GM21786 (cell line): ENCODE measurements around the gene NPM1.

Experiments
- ATAC-seq: cut with Tn5 transposase; IDR thresholded peaks from one replicate; pipeline ENCODE4 v1.9.1; 2021; ENCODE audit not compliant: unreplicated experiment

The NPM1 gene

DNA sequence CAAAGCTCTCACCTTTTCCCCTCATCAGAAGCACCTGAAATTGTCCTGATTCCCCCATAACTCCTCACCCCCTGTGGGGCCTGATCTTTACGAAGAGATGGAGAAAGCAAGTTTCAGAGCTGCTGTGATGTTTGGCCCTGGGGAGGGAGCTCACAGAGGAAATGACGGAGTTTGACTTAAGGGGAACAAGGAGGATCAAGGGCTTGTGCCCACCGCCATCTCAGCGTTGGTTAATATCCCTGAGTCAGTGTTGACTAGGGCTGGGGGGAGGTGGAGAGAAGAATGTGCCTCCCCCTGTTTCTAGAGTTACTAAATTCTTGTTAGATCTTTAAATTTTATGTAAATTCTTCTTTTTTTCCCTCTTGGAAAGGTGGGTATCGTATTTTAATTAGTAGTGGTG lies 59.6 kb downstream of the NPM1 start:
- ATAC-seq, result no peak

DNA sequence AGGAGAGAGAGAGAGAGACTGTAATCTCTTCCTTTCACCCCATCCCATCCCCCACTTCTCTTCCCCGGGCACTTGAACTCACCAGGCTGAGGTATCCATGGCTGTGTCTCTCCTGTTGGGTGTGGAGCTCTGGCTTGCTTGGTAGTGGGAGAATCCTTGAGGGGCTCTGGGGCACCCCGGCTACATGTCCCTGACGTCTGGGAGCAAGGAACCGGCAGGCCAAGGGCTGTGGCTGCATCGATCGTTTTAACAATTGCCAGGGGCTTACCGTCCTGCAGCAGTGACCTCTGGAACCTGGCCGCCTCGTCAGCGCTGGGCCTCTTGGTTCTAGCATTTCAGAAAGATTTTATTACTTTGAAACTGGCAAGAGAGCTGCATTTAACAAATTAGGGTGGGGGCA lies 61.8 kb downstream of the NPM1 start:
- ATAC-seq, result no peak

DNA sequence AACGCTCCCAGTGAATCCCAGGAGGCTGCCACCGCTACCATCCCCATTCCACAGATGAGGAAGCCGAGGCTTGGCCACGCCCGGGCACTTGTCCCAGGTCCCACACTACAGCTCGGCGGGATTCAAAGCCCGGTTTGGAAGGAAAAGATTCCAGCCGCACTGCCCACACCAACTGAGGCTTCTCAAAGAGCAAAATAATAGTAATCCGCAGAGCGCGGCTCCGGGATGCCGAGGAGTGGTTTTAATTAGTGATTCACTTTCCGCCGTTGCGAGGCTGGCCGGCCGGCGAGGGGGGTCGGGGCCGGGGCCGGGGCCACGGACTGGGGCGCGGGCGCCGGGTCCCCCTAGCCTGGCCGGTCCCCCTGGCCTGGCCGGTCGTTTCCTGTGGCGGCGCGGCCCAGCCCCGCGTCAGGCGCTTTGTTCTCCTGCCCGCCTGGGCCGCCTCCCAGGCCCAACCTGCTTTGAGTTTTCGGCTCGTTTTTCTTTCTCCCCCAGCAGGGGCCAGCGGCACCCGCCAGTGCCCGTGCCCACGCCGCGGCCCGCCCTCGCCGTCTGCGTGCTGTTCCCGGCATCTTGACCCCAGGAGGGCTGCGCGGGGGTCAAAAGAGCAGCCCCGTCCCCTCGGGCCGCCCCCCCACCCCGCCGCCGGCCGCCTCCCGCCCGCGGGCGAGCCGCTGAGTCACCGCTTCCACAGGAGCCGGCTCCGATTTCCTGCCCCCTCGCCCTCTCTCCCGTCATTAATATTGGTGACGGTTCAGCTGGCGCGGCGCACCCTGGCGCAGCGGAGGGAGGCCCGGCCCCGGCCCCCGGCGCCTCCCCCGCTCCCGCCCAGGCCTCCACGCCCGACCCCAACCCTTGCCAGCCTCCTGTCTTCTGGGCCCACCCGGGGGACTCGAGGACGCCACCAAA lies 63.0 kb downstream of the NPM1 start:
- ATAC-seq, result no peak

DNA sequence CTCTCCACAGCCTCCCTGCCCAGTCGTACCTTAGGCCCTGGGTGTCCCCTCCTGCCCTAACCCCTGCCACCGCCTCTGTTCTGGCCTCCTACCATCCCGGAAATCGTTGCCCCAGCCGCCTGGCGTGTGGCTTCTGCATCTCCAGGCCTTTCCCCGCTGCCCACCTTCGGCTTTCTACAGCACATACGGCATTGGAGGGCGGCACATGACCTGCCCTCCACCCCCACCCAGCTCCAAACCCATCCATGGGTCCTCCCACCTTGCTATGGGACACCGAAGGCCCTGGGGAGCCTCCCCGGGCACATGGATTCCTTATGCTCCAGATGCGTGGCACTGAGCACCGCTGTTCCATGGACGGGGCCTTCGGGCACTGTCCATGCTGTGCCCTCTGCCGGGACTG lies 63.8 kb downstream of the NPM1 start:
- no peak for ATAC-seq

DNA sequence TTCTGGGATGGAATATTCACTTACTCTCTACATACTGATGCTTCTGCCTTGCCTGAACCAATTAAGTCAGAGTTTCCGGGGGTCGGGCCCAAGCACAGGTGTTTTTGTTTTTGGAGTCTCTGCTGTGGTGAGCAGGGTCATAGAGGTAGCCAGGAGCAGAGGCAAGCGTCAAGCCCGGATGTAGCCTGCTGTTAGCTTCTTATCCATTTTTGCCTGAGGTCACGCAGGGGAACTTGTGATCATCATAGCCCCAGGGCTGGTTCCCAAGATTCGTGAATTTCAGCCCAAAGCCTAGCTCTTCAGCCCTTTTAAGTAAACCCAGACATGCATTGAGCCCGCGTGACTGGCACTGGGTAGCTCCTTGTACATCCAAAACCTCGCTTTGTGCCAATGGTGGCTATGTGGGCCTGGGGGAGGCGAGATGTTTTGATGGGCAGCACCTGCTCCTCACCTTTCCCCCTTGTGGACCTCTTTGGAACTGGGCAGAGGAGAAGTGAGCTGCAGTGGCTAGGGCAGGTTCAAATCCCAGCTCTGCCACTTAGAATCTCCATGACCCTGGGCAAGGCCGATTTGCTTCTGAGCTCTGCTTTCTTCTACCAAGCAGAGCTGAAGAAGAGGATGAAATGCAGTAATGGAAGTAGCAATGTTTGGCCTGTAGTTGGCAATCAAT lies 65.5 kb downstream of the NPM1 start:
- no peak for ATAC-seq

DNA sequence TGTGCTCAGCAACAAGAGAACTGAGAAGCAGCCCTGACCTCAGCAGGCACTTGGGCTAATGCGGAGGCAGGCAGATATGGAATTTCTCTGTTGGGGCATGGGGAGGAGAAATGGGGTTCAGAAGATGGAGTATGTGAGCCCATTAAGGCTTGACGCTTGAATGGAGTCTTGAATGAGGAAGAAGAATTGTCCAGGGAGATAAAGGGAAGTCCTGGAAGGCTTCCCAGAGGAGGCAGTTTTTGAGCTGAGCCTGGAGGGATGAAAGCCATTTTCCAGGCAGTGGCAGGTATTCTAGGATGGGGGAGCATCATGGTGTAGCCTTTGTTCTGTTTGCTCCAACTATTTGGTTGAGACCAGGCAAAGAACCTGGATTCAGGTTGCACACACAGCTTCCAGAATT lies 66.3 kb downstream of the NPM1 start:
- ATAC-seq, result no peak

DNA sequence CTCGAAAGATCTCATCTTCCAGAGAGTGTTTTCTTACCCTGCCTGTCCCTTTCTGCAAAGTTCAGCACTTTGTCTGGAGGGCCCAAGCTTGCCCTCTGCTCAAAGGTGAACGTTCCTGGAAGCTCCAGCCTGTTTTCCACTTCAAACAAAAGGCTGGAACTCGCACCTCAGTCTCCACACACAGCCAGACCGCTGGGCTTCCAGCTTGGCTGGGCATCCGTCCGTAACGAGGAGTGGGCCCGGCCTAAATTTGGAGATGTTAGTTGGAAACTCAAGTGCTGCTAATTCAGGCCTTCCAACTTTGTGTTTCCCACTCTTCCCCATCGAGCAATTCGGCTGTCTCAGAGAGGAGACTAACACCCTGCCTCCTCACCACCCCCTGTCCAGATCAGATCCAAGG lies 66.9 kb downstream of the NPM1 start:
- no peak for ATAC-seq

DNA sequence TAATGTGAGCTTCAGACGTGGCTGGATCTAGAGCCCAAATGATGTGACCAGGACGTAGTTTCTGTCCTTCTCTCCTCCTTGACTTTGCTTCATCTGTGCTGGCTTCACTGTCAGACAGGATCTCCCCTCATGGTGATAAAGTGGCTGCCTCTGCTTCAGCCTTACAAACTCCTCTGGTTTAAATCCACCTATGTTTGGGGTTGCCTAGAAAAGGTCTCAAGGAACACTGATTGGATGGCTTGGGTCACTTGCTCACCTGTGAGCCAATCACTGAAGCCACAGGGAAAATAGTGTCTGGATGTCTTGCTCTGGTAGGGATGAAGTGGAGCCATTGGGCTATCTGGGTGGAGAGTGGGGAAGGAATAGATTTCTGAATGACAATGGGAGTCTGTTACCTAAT lies 67.9 kb downstream of the NPM1 start:
- no peak for ATAC-seq

DNA sequence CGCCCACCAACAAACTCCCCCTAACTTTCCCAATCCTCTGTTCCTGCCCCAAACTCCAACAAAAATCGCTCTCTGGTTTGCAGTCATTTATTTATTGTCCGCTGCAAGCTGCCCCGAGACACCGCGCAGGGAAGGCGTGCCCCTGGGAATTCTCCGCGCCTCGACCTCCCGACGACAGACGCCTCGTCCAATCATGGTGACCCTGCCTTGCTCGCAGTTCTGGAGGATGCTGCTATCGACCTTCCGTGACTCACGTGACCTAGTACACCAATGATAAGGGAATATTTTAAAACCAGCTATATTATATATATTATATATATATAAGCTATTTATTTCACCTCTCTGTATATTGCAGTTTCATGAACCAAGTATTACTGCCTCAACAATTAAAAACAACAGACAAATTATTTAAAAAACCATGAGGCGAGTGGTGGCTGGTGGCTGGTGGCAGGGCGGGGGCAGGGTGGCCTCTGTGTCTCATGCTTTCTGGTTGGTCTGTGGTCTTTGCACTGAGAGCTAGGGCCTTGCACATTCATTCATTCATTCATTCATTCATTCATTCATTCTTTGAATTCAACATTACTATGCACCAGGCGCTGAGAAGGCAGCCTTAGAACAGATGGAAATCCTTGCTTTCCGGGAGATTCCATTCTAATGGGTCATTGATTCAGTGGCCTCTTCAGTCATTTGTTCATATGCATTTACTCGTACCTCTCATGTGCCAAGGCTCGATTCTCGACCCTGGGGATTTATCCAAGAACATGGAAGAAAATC lies 69.7 kb downstream of the NPM1 start:
- no peak for ATAC-seq

DNA sequence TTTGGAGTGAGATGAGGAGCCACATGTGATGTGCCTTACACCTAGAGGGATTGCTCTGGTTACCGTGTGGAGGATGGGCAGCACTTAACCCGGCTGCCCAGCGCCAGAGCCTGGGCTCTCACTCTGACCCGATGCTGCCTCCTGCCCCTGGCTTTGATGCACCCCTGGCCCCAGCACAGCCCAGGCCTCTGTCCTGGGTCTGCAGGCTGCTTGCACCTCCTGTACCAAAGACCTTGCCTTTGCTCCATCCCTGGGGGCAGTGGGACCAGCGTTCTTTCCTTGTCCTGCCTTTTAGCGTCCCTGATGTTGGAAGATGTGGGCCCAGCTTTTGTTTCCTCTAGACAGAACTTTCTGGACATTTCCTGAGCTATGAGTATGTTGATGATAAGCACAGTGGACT lies 72.2 kb downstream of the NPM1 start:
- ATAC-seq, result no peak
